GM23338 (cell line): Measurements from ENCODE around the gene ICAM4. TPM values are rescaled to one million over a fixed set of nuclear protein-coding genes. Genes with fewer than 3 reads are reported as not detected.

Experiments
- ATAC-seq: fragments of 200-7000 bp; cut with Tn5 transposase; 3 replicates; pipeline ENCODE4 v1.9.1; 2020
- DNase-seq: peaks from one replicate; pipeline ENCODE4 v3.0.0-alpha.2; 2015; ENCODE audit warnings: low spot score
- H2AFZ ChIP-seq: fragments of 200-600 bp; sonication (generic); 2 replicates; pipeline ENCODE4 v1.8.0; 2016; ENCODE audit warnings: antibody characterized with exemption, mild to moderate bottlenecking, moderate library complexity
- H3F3A ChIP-seq: fragments of 200-600 bp; sonication (generic); replicated peaks from 2 replicates; pipeline ENCODE4 v1.8.0; 2017; ENCODE audit warnings: antibody characterized with exemption, mixed run types, low read depth
- H3K27ac ChIP-seq: fragments of 200-600 bp; sonication (generic); 2 replicates; pipeline ENCODE4 v1.6.1; 2016; ENCODE audit warnings: low read depth
- H3K27me3 ChIP-seq: fragments of 200-600 bp; sonication (generic); 2 replicates; pipeline ENCODE4 v1.8.0; 2016; ENCODE audit warnings: mild to moderate bottlenecking, mixed run types, moderate library complexity; ENCODE audit not compliant: insufficient read depth
- H3K36me3 ChIP-seq: fragments of 200-600 bp; sonication (generic); 2 replicates; pipeline ENCODE4 v1.8.0; 2016; ENCODE audit warnings: mild to moderate bottlenecking; ENCODE audit not compliant: insufficient read depth
- H3K4me1 ChIP-seq: fragments of 200-600 bp; sonication (generic); 2 replicates; pipeline ENCODE4 v1.8.0; 2016; ENCODE audit warnings: mild to moderate bottlenecking, moderate library complexity; ENCODE audit not compliant: insufficient read depth
- H3K4me2 ChIP-seq: fragments of 200-600 bp; sonication (generic); 2 replicates; pipeline ENCODE4 v1.7.1; 2017; ENCODE audit warnings: mixed run types
- H3K4me3 ChIP-seq: fragments of 200-600 bp; sonication (generic); 2 replicates; pipeline ENCODE4 v1.6.1; 2016; ENCODE audit warnings: mixed run types
- H3K79me2 ChIP-seq: fragments of 200-600 bp; sonication (generic); replicated peaks from 2 replicates; pipeline ENCODE4 v1.8.0; 2017; ENCODE audit warnings: mild to moderate bottlenecking; ENCODE audit not compliant: insufficient read depth
- H3K9me2 ChIP-seq: fragments of 200-600 bp; sonication (generic); 2 replicates; pipeline ENCODE4 v1.8.0; 2017; ENCODE audit not compliant: insufficient read depth
- H4K20me1 ChIP-seq: fragments of 200-600 bp; sonication (generic); replicated peaks from 2 replicates; pipeline ENCODE4 v1.8.0; 2017; ENCODE audit warnings: mild to moderate bottlenecking; ENCODE audit not compliant: insufficient read depth
- H3K27ac Mint-ChIP-seq: 2 replicates; pipeline ENCODE4 v1.8.0; 2020; ENCODE audit warnings: inconsistent platforms, mild to moderate bottlenecking, moderate library complexity, mixed read lengths
- H3K27me3 Mint-ChIP-seq: 3 replicates; pipeline ENCODE4 v1.8.0; 2022; ENCODE audit warnings: low read depth, mild to moderate bottlenecking, moderate library complexity, mixed read lengths, inconsistent platforms; ENCODE audit not compliant: insufficient read depth, poor library complexity
- H3K36me3 Mint-ChIP-seq: 3 replicates; pipeline ENCODE4 v1.8.0; 2021; ENCODE audit warnings: low read depth, mild to moderate bottlenecking, inconsistent platforms, moderate library complexity, mixed read lengths
- H3K4me1 Mint-ChIP-seq: 3 replicates; pipeline ENCODE4 v1.8.0; 2020; ENCODE audit warnings: mild to moderate bottlenecking, inconsistent platforms, mixed read lengths
- H3K4me3 Mint-ChIP-seq: 3 replicates; pipeline ENCODE4 v1.8.0; 2021; ENCODE audit warnings: moderate library complexity, mild to moderate bottlenecking, inconsistent platforms, mixed read lengths
- H3K9me3 Mint-ChIP-seq: 3 replicates; pipeline ENCODE4 v1.8.0; 2020; ENCODE audit warnings: moderate library complexity, mild to moderate bottlenecking, inconsistent platforms, mixed read lengths
- CREB1 ChIP-seq: fragments of 250-450 bp; sonication (Bioruptor Pico); IDR thresholded peaks from 2 replicates; pipeline ENCODE4 v1.5.0; 2020; ENCODE audit warnings: low read depth, mild to moderate bottlenecking, moderate library complexity
- EZH2 ChIP-seq: fragments of 200-600 bp; sonication (generic); IDR thresholded peaks from one replicate; pipeline ENCODE4 v1.8.0; 2017; ENCODE audit warnings: antibody characterized with exemption, mild to moderate bottlenecking, low read depth; ENCODE audit not compliant: unreplicated experiment
- EZH2phosphoT487 ChIP-seq: fragments of 200-600 bp; sonication (generic); IDR thresholded peaks from one replicate; pipeline ENCODE4 v1.8.1; 2018; ENCODE audit warnings: antibody characterized with exemption; ENCODE audit not compliant: unreplicated experiment
- JUNB ChIP-seq: IDR thresholded peaks from one replicate; pipeline ENCODE4 v1.6.1; 2016; ENCODE audit warnings: antibody characterized with exemption; ENCODE audit not compliant: unreplicated experiment
- NANOG ChIP-seq: IDR thresholded peaks from 2 replicates; pipeline ENCODE4 v1.6.1; 2016; ENCODE audit warnings: antibody characterized with exemption, borderline replicate concordance
- POLR2AphosphoS5 ChIP-seq: IDR thresholded peaks from 2 replicates; pipeline ENCODE4 v1.6.1; 2016; ENCODE audit warnings: antibody characterized with exemption, low read depth
- STAT1 ChIP-seq: IDR thresholded peaks from one replicate; pipeline ENCODE4 v1.6.1; 2016; ENCODE audit warnings: antibody characterized with exemption; ENCODE audit not compliant: unreplicated experiment
- ZNF114 ChIP-seq: fragments of 250-450 bp; sonication (Bioruptor Pico); IDR thresholded peaks from 2 replicates; pipeline ENCODE4 v1.5.0; 2020; ENCODE audit warnings: mild to moderate bottlenecking, moderate library complexity
- polyA plus RNA-seq: library from polyadenylated mRNA; unstranded; fragments of >200 nt; fragmentation: Nextera tagmentation; extraction: Ambion mirVana; gene quantifications from 2 replicates; pipeline ENCODE4 v1.2.1, GENCODE V29; 2016
- total RNA-seq: library from RNA; depleted of rRNA; stranded (reverse); fragments of >200 nt; shearing (Covaris generic); gene quantifications from 2 replicates; pipeline ENCODE4 v1.2.3, GENCODE V29; 2014
- TF ChIP-seq, protein P1 (sequence below), 2 experiments: fragments of 200-600 bp in 1 of 2; sonication (generic) in 1 of 2; conservative IDR thresholded peaks; 2 replicates each; pipeline versions ENCODE4 v1.5.1 to v1.6.1; 2016 to 2017; ENCODE audit warnings: antibody characterized with exemption in 2 of 2, low read depth in 2 of 2, mild to moderate bottlenecking in 2 of 2, moderate library complexity in 1 of 2
- TF ChIP-seq, protein P2 (sequence below): IDR thresholded peaks from 2 replicates; pipeline ENCODE4 v1.6.1; 2016; ENCODE audit warnings: antibody characterized with exemption
- TF ChIP-seq, protein P3 (sequence below): fragments of 250-450 bp; sonication (Bioruptor Pico); IDR thresholded peaks from 2 replicates; pipeline ENCODE4 v1.5.0; 2020; ENCODE audit warnings: mild to moderate bottlenecking, moderate library complexity

ICAM4 gene
- total and polyA plus RNA-seq, 2 experiments from 2014 or later = 0.81 to 1.0 TPM

DNA sequence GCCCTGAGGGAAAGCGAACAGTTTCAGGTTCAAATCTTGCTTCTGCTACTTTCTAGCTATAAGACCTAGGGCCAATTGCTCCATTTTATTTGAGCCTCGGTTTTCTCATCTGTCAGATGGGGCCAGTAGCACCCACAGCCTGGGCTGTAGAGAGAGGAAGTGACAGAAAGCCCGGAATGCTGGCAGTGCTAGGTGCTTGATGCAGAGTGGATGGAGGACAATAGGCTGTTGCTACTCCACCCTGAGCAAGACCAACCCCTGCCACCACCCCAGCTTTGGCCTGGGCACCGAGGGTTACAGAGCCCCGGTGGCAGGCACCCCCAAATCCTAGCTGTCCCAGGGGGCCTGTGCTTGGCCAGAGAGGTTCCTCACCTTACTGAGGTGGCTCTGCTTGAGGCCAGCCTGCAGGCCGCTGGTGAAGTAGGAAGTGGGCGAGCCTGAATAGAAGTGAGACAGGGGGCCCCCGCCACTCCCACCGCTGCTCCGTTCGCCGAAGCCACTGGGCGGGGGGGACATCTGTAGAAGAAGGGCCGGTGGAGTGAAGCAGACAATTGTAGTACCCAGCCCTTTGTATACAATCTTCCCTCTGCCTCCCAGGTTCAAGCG is 31.2 kb downstream of the ICAM4 start:
- H3K4me1 Mint-ChIP-seq = peaks cover 13% of the 10 kb centered on the region; the same call in 2 of the 3 replicates
- peaks cover 3% of the 10 kb centered on the region; the same call in 1 of the 2 replicates for H4K20me1 ChIP-seq
- no peak for TF ChIP-seq NANOG
- TF ChIP-seq, protein P1, sequence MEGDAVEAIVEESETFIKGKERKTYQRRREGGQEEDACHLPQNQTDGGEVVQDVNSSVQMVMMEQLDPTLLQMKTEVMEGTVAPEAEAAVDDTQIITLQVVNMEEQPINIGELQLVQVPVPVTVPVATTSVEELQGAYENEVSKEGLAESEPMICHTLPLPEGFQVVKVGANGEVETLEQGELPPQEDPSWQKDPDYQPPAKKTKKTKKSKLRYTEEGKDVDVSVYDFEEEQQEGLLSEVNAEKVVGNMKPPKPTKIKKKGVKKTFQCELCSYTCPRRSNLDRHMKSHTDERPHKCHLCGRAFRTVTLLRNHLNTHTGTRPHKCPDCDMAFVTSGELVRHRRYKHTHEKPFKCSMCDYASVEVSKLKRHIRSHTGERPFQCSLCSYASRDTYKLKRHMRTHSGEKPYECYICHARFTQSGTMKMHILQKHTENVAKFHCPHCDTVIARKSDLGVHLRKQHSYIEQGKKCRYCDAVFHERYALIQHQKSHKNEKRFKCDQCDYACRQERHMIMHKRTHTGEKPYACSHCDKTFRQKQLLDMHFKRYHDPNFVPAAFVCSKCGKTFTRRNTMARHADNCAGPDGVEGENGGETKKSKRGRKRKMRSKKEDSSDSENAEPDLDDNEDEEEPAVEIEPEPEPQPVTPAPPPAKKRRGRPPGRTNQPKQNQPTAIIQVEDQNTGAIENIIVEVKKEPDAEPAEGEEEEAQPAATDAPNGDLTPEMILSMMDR (conservative IDR thresholded peaks at IDR 0.05; ENCODE audit: low read depth in 2 of 2) = no peak
- TF ChIP-seq ZNF114 (CRISPR knock-in tag) = no peak
- TF ChIP-seq EZH2 = no peak
- TF ChIP-seq STAT1 = no peak
- no peaks in the 10 kb centered on the region for H3K27me3 ChIP-seq
- no peaks in the 10 kb centered on the region for H3K9me2 ChIP-seq
- peaks cover 6% of the 10 kb centered on the region for H3K79me2 ChIP-seq
- no peaks in the 10 kb centered on the region for H3K9me3 Mint-ChIP-seq
- DNase-seq (no peak), ATAC-seq (no peak)
- peaks cover 35% of the 10 kb centered on the region for H3K36me3 Mint-ChIP-seq
- peaks cover 12% of the 10 kb centered on the region for H3F3A ChIP-seq
- H3K36me3 ChIP-seq = peaks cover 10% of the 10 kb centered on the region; the same call in 1 of the 2 replicates
- H3K4me1 ChIP-seq = peaks cover 12% of the 10 kb centered on the region; the same call in 1 of the 2 replicates
- H3K4me3 Mint-ChIP-seq = no peak overlapping the region
- no peak overlapping the region for H2AFZ ChIP-seq
- no peak overlapping the region for H3K4me2 ChIP-seq
- no peak overlapping the region for H3K27ac ChIP-seq
- no peak overlapping the region for H3K4me3 ChIP-seq
- peaks cover 9% of the 10 kb centered on the region for H3K27me3 Mint-ChIP-seq
- no peak overlapping the region for H3K27ac Mint-ChIP-seq

DNA sequence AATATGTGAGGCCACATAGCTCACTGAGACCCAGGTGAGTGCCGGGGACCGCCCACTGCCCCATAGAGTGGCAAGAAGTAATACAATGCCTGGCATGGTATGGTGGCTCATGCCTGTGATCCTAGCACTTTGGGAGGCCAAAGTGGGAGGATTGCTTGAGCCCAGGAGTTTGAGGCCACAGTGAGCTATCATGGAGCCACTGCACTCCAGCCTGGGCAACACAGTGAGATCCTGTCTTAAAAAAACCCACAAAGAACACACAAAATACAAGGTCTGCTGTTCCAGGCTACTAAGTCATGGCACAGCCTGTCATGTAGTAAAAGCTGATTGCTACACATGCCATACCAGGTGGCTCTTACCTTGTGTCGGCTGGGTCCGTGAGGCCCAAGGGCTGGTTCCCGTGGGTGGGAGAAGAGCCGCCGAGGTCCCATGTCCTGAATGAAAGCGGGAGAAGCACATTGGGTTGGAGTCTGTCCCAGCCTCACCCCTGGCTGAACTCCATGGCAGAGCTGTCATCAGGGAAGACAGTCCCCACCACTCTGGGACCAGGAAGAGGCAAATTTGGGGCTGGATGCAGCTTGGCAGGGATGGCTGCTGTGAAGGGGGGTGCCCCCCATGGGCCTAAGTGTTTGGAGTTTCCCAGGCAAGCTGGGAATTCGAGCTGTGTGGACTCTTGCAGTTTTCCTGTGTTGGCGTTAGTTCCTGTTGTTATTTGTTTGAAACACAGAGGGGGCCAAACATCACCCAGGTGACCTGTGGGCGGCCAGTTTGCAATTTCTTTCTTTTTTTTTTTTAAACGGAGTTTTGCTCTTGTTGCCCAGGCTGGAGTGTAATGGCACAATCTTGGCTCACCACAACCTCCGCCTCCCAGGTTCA is 32.3 kb downstream of the ICAM4 start:
- peaks cover 12% of the 10 kb centered on the region; the same call in 1 of the 2 replicates for H3K4me1 ChIP-seq
- ATAC-seq (no peak), DNase-seq (no peak)
- peaks cover 3% of the 10 kb centered on the region; the same call in 1 of the 2 replicates for H4K20me1 ChIP-seq
- H3K27me3 ChIP-seq = no peaks in the 10 kb centered on the region
- no peak overlapping the region for H3K4me2 ChIP-seq
- Mint-ChIP-seq H3K4me3 (no peak overlapping the region), H3K27me3 (peaks cover 9% of the 10 kb centered on the region), H3K4me1 (peaks cover 13% of the 10 kb centered on the region; the same call in 2 of the 3 replicates), H3K9me3 (no peaks in the 10 kb centered on the region), H3K36me3 (peaks cover 39% of the 10 kb centered on the region), H3K27ac (no peak overlapping the region)
- H2AFZ ChIP-seq = no peak overlapping the region
- peaks cover 6% of the 10 kb centered on the region for H3K79me2 ChIP-seq
- no peaks in the 10 kb centered on the region for H3K9me2 ChIP-seq
- no peak overlapping the region for H3K4me3 ChIP-seq
- H3F3A ChIP-seq = peaks cover 12% of the 10 kb centered on the region
- H3K27ac ChIP-seq = no peak overlapping the region
- H3K36me3 ChIP-seq = peaks cover 10% of the 10 kb centered on the region; the same call in 1 of the 2 replicates
- TF ChIP-seq EZH2phosphoT487 (no peak), NANOG (no peak), CREB1 (CRISPR knock-in tag) (no peak), POLR2AphosphoS5 (no peak), ZNF114 (CRISPR knock-in tag) (no peak), JUNB (no peak)
- TF ChIP-seq, protein P2, sequence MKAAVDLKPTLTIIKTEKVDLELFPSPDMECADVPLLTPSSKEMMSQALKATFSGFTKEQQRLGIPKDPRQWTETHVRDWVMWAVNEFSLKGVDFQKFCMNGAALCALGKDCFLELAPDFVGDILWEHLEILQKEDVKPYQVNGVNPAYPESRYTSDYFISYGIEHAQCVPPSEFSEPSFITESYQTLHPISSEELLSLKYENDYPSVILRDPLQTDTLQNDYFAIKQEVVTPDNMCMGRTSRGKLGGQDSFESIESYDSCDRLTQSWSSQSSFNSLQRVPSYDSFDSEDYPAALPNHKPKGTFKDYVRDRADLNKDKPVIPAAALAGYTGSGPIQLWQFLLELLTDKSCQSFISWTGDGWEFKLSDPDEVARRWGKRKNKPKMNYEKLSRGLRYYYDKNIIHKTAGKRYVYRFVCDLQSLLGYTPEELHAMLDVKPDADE = no peak
- TF ChIP-seq, protein P3, sequence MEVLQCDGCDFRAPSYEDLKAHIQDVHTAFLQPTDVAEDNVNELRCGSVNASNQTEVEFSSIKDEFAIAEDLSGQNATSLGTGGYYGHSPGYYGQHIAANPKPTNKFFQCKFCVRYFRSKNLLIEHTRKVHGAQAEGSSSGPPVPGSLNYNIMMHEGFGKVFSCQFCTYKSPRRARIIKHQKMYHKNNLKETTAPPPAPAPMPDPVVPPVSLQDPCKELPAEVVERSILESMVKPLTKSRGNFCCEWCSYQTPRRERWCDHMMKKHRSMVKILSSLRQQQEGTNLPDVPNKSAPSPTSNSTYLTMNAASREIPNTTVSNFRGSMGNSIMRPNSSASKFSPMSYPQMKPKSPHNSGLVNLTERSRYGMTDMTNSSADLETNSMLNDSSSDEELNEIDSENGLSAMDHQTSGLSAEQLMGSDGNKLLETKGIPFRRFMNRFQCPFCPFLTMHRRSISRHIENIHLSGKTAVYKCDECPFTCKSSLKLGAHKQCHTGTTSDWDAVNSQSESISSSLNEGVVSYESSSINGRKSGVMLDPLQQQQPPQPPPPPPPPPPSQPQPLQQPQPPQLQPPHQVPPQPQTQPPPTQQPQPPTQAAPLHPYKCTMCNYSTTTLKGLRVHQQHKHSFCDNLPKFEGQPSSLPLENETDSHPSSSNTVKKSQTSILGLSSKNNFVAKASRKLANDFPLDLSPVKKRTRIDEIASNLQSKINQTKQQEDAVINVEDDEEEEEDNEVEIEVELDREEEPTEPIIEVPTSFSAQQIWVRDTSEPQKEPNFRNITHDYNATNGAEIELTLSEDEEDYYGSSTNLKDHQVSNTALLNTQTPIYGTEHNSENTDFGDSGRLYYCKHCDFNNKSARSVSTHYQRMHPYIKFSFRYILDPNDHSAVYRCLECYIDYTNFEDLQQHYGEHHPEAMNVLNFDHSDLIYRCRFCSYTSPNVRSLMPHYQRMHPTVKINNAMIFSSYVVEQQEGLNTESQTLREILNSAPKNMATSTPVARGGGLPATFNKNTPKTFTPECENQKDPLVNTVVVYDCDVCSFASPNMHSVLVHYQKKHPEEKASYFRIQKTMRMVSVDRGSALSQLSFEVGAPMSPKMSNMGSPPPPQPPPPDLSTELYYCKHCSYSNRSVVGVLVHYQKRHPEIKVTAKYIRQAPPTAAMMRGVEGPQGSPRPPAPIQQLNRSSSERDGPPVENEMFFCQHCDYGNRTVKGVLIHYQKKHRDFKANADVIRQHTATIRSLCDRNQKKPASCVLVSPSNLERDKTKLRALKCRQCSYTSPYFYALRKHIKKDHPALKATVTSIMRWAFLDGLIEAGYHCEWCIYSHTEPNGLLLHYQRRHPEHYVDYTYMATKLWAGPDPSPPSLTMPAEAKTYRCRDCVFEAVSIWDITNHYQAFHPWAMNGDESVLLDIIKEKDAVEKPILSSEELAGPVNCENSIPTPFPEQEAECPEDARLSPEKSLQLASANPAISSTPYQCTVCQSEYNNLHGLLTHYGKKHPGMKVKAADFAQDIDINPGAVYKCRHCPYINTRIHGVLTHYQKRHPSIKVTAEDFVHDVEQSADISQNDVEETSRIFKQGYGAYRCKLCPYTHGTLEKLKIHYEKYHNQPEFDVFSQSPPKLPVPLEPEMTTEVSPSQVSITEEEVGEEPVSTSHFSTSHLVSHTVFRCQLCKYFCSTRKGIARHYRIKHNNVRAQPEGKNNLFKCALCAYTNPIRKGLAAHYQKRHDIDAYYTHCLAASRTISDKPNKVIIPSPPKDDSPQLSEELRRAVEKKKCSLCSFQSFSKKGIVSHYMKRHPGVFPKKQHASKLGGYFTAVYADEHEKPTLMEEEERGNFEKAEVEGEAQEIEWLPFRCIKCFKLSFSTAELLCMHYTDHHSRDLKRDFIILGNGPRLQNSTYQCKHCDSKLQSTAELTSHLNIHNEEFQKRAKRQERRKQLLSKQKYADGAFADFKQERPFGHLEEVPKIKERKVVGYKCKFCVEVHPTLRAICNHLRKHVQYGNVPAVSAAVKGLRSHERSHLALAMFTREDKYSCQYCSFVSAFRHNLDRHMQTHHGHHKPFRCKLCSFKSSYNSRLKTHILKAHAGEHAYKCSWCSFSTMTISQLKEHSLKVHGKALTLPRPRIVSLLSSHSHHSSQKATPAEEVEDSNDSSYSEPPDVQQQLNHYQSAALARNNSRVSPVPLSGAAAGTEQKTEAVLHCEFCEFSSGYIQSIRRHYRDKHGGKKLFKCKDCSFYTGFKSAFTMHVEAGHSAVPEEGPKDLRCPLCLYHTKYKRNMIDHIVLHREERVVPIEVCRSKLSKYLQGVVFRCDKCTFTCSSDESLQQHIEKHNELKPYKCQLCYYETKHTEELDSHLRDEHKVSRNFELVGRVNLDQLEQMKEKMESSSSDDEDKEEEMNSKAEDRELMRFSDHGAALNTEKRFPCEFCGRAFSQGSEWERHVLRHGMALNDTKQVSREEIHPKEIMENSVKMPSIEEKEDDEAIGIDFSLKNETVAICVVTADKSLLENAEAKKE (CRISPR knock-in tag) = no peak
